ENCODE results near the gene NEBL.
"Not testable (repeated sequence)": the region's sequence is repeated elsewhere in the genome, so short reads cannot be mapped to it uniquely, and the experiment has no call there.

The NEBL gene

GRCh38 chr10:20897146-20897825 is at the start of gene NEBL:
NEBL (minus strand) TSS chr10:20897311; CDS start chr10:20897205, 106 bp downstream.
- DNase-seq (ENCODE audit: low read depth), result peak; percentile 73

GRCh38 chr10:20945546-20946332 is 48.6 kb upstream of the NEBL start:
- DNase-seq (ENCODE audit: low read depth), result no peak

GRCh38 chr10:20944789-20945502 is 47.8 kb upstream of the NEBL start:
- DNase-seq (ENCODE audit: low read depth), result no peak

- DNase-seq (ENCODE audit: low read depth), result not testable (repeated sequence)
These were observed 42.3 kb upstream of the NEBL start for GRCh38 chr10:20939414-20939813.

- no peak for DNase-seq (ENCODE audit: low read depth)
These were observed 39.3 kb upstream of the NEBL start for GRCh38 chr10:20936396-20936795.

- DNase-seq (ENCODE audit: low read depth), result no peak
These were observed 38.8 kb upstream of the NEBL start for GRCh38 chr10:20935931-20936330.

- DNase-seq (ENCODE audit: low read depth), result no peak
These were observed 38.2 kb upstream of the NEBL start for GRCh38 chr10:20935301-20935700.

GRCh38 chr10:20933705-20934104 is 36.6 kb upstream of the NEBL start:
- DNase-seq (ENCODE audit: low read depth), result no peak

- no peak for DNase-seq (ENCODE audit: low read depth)
These were observed 35.6 kb upstream of the NEBL start for GRCh38 chr10:20932606-20933126.

- DNase-seq (ENCODE audit: low read depth), result no peak
These were observed 34.2 kb upstream of the NEBL start for GRCh38 chr10:20931156-20931795.

- no peak for DNase-seq (ENCODE audit: low read depth)
These were observed 30.3 kb upstream of the NEBL start for GRCh38 chr10:20927456-20927855.

- no peak for DNase-seq (ENCODE audit: low read depth)
These were observed 25.3 kb upstream of the NEBL start for GRCh38 chr10:20922451-20922850.

GRCh38 chr10:20922033-20922432 is 24.9 kb upstream of the NEBL start:
- no peak for DNase-seq (ENCODE audit: low read depth)

GRCh38 chr10:20920061-20920460 is 22.9 kb upstream of the NEBL start:
- no peak for DNase-seq (ENCODE audit: low read depth)

- DNase-seq (ENCODE audit: low read depth), result no peak
These were observed 22.4 kb upstream of the NEBL start for GRCh38 chr10:20919481-20919880.

GRCh38 chr10:20916976-20917375 is 19.9 kb upstream of the NEBL start:
- no peak for DNase-seq (ENCODE audit: low read depth)

GRCh38 chr10:20912969-20913368 is 15.9 kb upstream of the NEBL start:
- DNase-seq (ENCODE audit: low read depth), result no peak

- DNase-seq (ENCODE audit: low read depth), result no peak
These were observed 14.5 kb upstream of the NEBL start for GRCh38 chr10:20911626-20912025.

GRCh38 chr10:20909801-20910200 is 12.7 kb upstream of the NEBL start:
- no peak for DNase-seq (ENCODE audit: low read depth)

- DNase-seq (ENCODE audit: low read depth), result no peak
These were observed 11.3 kb upstream of the NEBL start for GRCh38 chr10:20908391-20908790.

- peak; percentile 22 for DNase-seq (ENCODE audit: low read depth)
These were observed 6.7 kb upstream of the NEBL start for GRCh38 chr10:20903635-20904390.
